ENCODE measurements around the gene PTPRG.

DNA sequence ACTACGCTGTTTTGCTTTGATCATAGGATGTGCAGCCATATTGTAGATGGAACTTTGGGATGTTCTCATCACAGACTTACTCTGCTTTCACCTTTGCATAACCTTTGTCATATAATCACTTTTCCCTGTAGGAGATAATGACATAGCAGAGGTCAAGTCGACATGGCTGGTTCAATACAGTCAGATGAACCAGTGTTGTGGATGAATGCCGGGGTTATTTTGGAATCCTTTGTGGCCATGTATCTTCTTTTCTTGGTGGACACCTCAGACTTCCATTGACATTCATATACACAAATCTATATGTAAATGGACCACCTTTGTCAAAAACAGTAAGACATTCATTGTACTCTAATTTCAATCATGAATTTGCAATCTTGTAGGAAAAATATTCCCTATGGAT lies 180.2 kb downstream of the PTPRG start:
- TF ChIP-seq, protein P1, sequence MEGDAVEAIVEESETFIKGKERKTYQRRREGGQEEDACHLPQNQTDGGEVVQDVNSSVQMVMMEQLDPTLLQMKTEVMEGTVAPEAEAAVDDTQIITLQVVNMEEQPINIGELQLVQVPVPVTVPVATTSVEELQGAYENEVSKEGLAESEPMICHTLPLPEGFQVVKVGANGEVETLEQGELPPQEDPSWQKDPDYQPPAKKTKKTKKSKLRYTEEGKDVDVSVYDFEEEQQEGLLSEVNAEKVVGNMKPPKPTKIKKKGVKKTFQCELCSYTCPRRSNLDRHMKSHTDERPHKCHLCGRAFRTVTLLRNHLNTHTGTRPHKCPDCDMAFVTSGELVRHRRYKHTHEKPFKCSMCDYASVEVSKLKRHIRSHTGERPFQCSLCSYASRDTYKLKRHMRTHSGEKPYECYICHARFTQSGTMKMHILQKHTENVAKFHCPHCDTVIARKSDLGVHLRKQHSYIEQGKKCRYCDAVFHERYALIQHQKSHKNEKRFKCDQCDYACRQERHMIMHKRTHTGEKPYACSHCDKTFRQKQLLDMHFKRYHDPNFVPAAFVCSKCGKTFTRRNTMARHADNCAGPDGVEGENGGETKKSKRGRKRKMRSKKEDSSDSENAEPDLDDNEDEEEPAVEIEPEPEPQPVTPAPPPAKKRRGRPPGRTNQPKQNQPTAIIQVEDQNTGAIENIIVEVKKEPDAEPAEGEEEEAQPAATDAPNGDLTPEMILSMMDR (IDR thresholded peaks at IDR 0.05; ENCODE audit: insufficient read depth, low read depth, low read length): no peak
- no peak for TF ChIP-seq EZH2 (IDR thresholded peaks at IDR 0.05; ENCODE audit: insufficient read depth, low read length)
